Measurements from ENCODE around the gene IL18BP.

The IL18BP gene

GRCh38 chr11:72001834-72002591 lies 3.3 kb downstream of the IL18BP start:
- CTCF ChIA-PET: interaction anchor here (0.6 to 1.0 kb wide), 4 partner anchors 10 to 430 kb away, joined by 3 read pairs; no protein-coding TSS in a partner anchor
- POLR2A ChIA-PET: no interaction called here

GRCh38 chr11:72002841-72003775 lies 4.4 kb downstream of the IL18BP start:
- Histone ChIP-seq H3K27ac (ENCODE audit: extremely low read depth, low read depth, low read length) (no peak overlapping the region), H3K4me1 (ENCODE audit: control insufficient read depth, insufficient read depth, low read length) (no peaks in the 10 kb centered on the region), H3K36me3 (ENCODE audit: control insufficient read depth in 2 of 2, insufficient read depth in 1 of 2, low read length in 2 of 2) (peaks cover 0 to 84% of the 10 kb centered on the region in 2 experiments; a peak in 1 of 3 replicates), H3K9me3 (ENCODE audit: control insufficient read depth, insufficient read depth, low read depth, low read length) (no peaks in the 10 kb centered on the region), H3K4me3 (ENCODE audit: low read depth, low read length) (no peak overlapping the region)
- POLR2A ChIA-PET: no interaction called here
- CTCF ChIA-PET: interaction anchor here (0.6 to 2.8 kb wide), 4 partner anchors 9 to 429 kb away, joined by 3 to 10 read pairs (median 3); no protein-coding TSS in a partner anchor
- TF ChIP-seq ZNF10 (tag by site-specific recombination; IDR thresholded peaks at IDR 0.05) (peak; percentile 44), EGR2 (tag by site-specific recombination; IDR thresholded peaks at IDR 0.05; ENCODE audit: low read depth) (no peak), ZNF529 (tag by site-specific recombination; IDR thresholded peaks at IDR 0.05; ENCODE audit: insufficient replicate concordance) (no peak)

More at GRCh38 chr11:72001834-72002591, 3.3 kb downstream of the IL18BP start:
- no peaks in the 10 kb centered on the region for H3K9me3 ChIP-seq (ENCODE audit: control insufficient read depth, insufficient read depth, low read depth, low read length)
- peaks cover 0 to 73% of the 10 kb centered on the region in 2 experiments; a peak in 1 of 3 replicates for H3K36me3 ChIP-seq (ENCODE audit: control insufficient read depth in 2 of 2, insufficient read depth in 1 of 2, low read length in 2 of 2)
- no peaks in the 10 kb centered on the region for H3K4me1 ChIP-seq (ENCODE audit: control insufficient read depth, insufficient read depth, low read length)
- H3K4me3 ChIP-seq (ENCODE audit: low read depth, low read length): no peak overlapping the region
- TF ChIP-seq PRDM10 (tag by site-specific recombination; IDR thresholded peaks at IDR 0.05) (peak; percentile 74), PATZ1 (tag by site-specific recombination; IDR thresholded peaks at IDR 0.05) (no peak), ZBTB17 (tag by site-specific recombination; IDR thresholded peaks at IDR 0.05) (0 out of 2 replicates have a peak, but pooled peaks have one; percentile 45), ZNF658 (tag by site-specific recombination; IDR thresholded peaks at IDR 0.05) (no peak), ZXDB (tag by site-specific recombination; IDR thresholded peaks at IDR 0.05) (no peak), ZNF76 (tag by site-specific recombination; IDR thresholded peaks at IDR 0.05; ENCODE audit: borderline replicate concordance, low read depth) (no peak)
- no peak overlapping the region for H3K27ac ChIP-seq (ENCODE audit: extremely low read depth, low read depth, low read length)

- Histone ChIP-seq H3K9me3 (ENCODE audit: control insufficient read depth, insufficient read depth, low read depth, low read length) (no peaks in the 10 kb centered on the region), H3K4me1 (ENCODE audit: control insufficient read depth, insufficient read depth, low read length) (no peaks in the 10 kb centered on the region), H3K36me3 (ENCODE audit: control insufficient read depth in 2 of 2, insufficient read depth in 1 of 2, low read length in 2 of 2) (peaks cover 0 to 91% of the 10 kb centered on the region in 2 experiments; a peak in 1 of 3 replicates), H3K4me3 (ENCODE audit: low read depth, low read length) (no peak overlapping the region), H3K27ac (ENCODE audit: extremely low read depth, low read depth, low read length) (no peak overlapping the region)
- CTCF ChIA-PET: interaction anchor here (2.8 kb wide), 1 partner anchor 26 kb away, joined by 10 read pairs; no protein-coding TSS in a partner anchor
- POLR2A ChIA-PET: no interaction called here
- TF ChIP-seq ZBTB10 (tag by site-specific recombination; IDR thresholded peaks at IDR 0.05): no peak
- no peak for TF ChIP-seq ZNF596 (tag by site-specific recombination; IDR thresholded peaks at IDR 0.05)
- no peak for TF ChIP-seq ZNF561 (tag by site-specific recombination; IDR thresholded peaks at IDR 0.05; ENCODE audit: borderline replicate concordance)
Measured at GRCh38 chr11:72003776-72004171, 5.1 kb downstream of the IL18BP start.
